GM12878 (cell line): ENCODE data around the gene LRRC61. TPM values are rescaled to one million over a fixed set of nuclear protein-coding genes. Genes with fewer than 3 reads are reported as not detected.

ENCODE experiments used
- ASH2L ChIP-seq: fragments of 300-600, 200-600 bp; sonication (generic); IDR thresholded peaks from 2 replicates; pipeline ENCODE4 v1.6.1; 2017; ENCODE audit warnings: low read depth, mild to moderate bottlenecking, borderline replicate concordance
- BCLAF1 ChIP-seq: fragments of 450-650 bp; IDR thresholded peaks from 2 replicates; pipeline ENCODE4 v1.6.1; 2017; ENCODE audit warnings: antibody characterized with exemption, mild to moderate bottlenecking, moderate library complexity
- CBX3 ChIP-seq: fragments of 200-600 bp; sonication (generic); IDR thresholded peaks from 2 replicates; pipeline ENCODE4 v1.6.1; 2016; ENCODE audit warnings: low read depth, borderline replicate concordance
- EP300 ChIP-seq, 2 experiments: fragments of 150-350 bp in 1 of 2; IDR thresholded peaks; 2 replicates each; pipeline ENCODE4 v1.6.1; 2011 to 2012; ENCODE audit warnings: low read depth in 2 of 2, low read length in 2 of 2, borderline replicate concordance in 1 of 2, improper control_type of control experiment in 1 of 2, inconsistent platforms in 1 of 2; ENCODE audit not compliant: control insufficient read depth in 1 of 2
- EZH2 ChIP-seq: IDR thresholded peaks from 2 replicates; pipeline ENCODE4 v1.6.1; 2012; ENCODE audit warnings: low read depth, mild to moderate bottlenecking, control low read depth, inconsistent platforms, low read length, borderline replicate concordance; ENCODE audit not compliant: control insufficient read depth
- MTA3 ChIP-seq: IDR thresholded peaks from 2 replicates; pipeline ENCODE4 v1.6.1; 2012; ENCODE audit warnings: low read length, inconsistent platforms, borderline replicate concordance
- MYC ChIP-seq: IDR thresholded peaks from 2 replicates; pipeline ENCODE4 v1.6.1; 2011; ENCODE audit warnings: mild to moderate bottlenecking, low read length, moderate library complexity, inconsistent platforms; ENCODE audit not compliant: insufficient read depth, insufficient replicate concordance, insufficient read length, severe bottlenecking
- NFYB ChIP-seq: IDR thresholded peaks from 2 replicates; pipeline ENCODE4 v1.6.1; 2011; ENCODE audit warnings: low read depth, mild to moderate bottlenecking, low read length, improper control_type of control experiment, moderate library complexity; ENCODE audit not compliant: insufficient read depth
- NR2F1 ChIP-seq: fragments of 450-650 bp; conservative IDR thresholded peaks from 2 replicates; pipeline ENCODE4 v1.6.1; 2017; ENCODE audit warnings: mild to moderate bottlenecking
- RAD21 ChIP-seq: IDR thresholded peaks from 2 replicates; pipeline ENCODE4 v1.6.1; 2011; ENCODE audit warnings: mild to moderate bottlenecking, low read depth, low read length, moderate library complexity; ENCODE audit not compliant: insufficient read depth
- SIX5 ChIP-seq: IDR thresholded peaks from 2 replicates; pipeline ENCODE4 v1.6.1; 2011; ENCODE audit warnings: mild to moderate bottlenecking, low read depth, low read length, moderate library complexity; ENCODE audit not compliant: severe bottlenecking
- SMC3 ChIP-seq: IDR thresholded peaks from 2 replicates; pipeline ENCODE4 v1.6.1; 2011; ENCODE audit warnings: low read length, improper control_type of control experiment, borderline replicate concordance
- SUPT20H ChIP-seq: IDR thresholded peaks from 2 replicates; pipeline ENCODE4 v1.6.1; 2011; ENCODE audit warnings: low read depth, mild to moderate bottlenecking, low read length, moderate library complexity, borderline replicate concordance; ENCODE audit not compliant: control insufficient read depth
- TBL1XR1 ChIP-seq: IDR thresholded peaks from 2 replicates; pipeline ENCODE4 v1.6.1; 2012; ENCODE audit warnings: low read depth, low read length, improper control_type of control experiment
- ZNF384 ChIP-seq: IDR thresholded peaks from 2 replicates; pipeline ENCODE4 v1.6.1; 2012; ENCODE audit warnings: low read depth, mild to moderate bottlenecking, low read length, improper control_type of control experiment, borderline replicate concordance
- polyA plus RNA-seq, 11 experiments: library from polyadenylated mRNA; depleted of rRNA in 4 of 11; unstranded in 6 of 11; stranded (reverse) in 5 of 11; fragments of >200 nt; fragmentation: Nextera tagmentation in 4 of 11; fragmentation: Illumina TruSeq in 1 of 11; extraction: Ambion mirVana in 4 of 11; extraction: Trizol in 1 of 11; gene quantifications; 1 replicate in 1 of 11; 2 replicates in 10 of 11; pipeline versions ENCODE4 v1.2.1 to v1.2.3, GENCODE V29; 2011 to 2016; ENCODE audit warnings: inconsistent platforms in 2 of 11, missing spikeins in 2 of 11, low read depth in 1 of 11
- total RNA-seq, 4 experiments: library from RNA; depleted of rRNA in 3 of 4; stranded (reverse); fragments of >200 nt in 3 of 4; fragmentation: Illumina TruSeq in 1 of 4; extraction: Trizol in 1 of 4; gene quantifications; 2 replicates each; pipeline versions ENCODE4 v1.2.1 to v1.2.3, GENCODE V29; 2013 to 2021
- TF ChIP-seq, protein P1 (sequence below): IDR thresholded peaks from 2 replicates; pipeline ENCODE4 v1.6.1; 2012; ENCODE audit warnings: mild to moderate bottlenecking, low read depth, low read length
- TF ChIP-seq, protein P2 (sequence below): fragments of 450-650 bp; IDR thresholded peaks from 2 replicates; pipeline ENCODE4 v1.6.1; 2018; ENCODE audit warnings: borderline replicate concordance, mild to moderate bottlenecking; ENCODE audit not compliant: partially characterized antibody

LRRC61 gene
- total and polyA plus RNA-seq, 10 of the 15 experiments (the other 5 are each of a cell fraction or from before 2014, with no cell fraction given), result 1.4 to 54.2 (median 21.8) TPM

GRCh38 chr7:150368884-150369747, 46.0 kb downstream of the LRRC61 start (continued):
- TF ChIP-seq, protein P1, sequence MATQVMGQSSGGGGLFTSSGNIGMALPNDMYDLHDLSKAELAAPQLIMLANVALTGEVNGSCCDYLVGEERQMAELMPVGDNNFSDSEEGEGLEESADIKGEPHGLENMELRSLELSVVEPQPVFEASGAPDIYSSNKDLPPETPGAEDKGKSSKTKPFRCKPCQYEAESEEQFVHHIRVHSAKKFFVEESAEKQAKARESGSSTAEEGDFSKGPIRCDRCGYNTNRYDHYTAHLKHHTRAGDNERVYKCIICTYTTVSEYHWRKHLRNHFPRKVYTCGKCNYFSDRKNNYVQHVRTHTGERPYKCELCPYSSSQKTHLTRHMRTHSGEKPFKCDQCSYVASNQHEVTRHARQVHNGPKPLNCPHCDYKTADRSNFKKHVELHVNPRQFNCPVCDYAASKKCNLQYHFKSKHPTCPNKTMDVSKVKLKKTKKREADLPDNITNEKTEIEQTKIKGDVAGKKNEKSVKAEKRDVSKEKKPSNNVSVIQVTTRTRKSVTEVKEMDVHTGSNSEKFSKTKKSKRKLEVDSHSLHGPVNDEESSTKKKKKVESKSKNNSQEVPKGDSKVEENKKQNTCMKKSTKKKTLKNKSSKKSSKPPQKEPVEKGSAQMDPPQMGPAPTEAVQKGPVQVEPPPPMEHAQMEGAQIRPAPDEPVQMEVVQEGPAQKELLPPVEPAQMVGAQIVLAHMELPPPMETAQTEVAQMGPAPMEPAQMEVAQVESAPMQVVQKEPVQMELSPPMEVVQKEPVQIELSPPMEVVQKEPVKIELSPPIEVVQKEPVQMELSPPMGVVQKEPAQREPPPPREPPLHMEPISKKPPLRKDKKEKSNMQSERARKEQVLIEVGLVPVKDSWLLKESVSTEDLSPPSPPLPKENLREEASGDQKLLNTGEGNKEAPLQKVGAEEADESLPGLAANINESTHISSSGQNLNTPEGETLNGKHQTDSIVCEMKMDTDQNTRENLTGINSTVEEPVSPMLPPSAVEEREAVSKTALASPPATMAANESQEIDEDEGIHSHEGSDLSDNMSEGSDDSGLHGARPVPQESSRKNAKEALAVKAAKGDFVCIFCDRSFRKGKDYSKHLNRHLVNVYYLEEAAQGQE, result no peak
- TF ChIP-seq MYC, result no peak
- TF ChIP-seq EP300 (IDR thresholded peaks at IDR 0.05; ENCODE audit: borderline replicate concordance in 1 of 2, control insufficient read depth in 1 of 2, low read depth in 2 of 2, low read length in 2 of 2), result 0 out of 4 replicates have a peak, but pooled peaks of 1 of the 2 experiments have one; percentile 39
- TF ChIP-seq SMC3, result no peak
- peak; percentile 62 for TF ChIP-seq NR2F1
- no peak for TF ChIP-seq RAD21
- TF ChIP-seq ASH2L, result no peak
- TF ChIP-seq SUPT20H, result no peak
- TF ChIP-seq, protein P2, sequence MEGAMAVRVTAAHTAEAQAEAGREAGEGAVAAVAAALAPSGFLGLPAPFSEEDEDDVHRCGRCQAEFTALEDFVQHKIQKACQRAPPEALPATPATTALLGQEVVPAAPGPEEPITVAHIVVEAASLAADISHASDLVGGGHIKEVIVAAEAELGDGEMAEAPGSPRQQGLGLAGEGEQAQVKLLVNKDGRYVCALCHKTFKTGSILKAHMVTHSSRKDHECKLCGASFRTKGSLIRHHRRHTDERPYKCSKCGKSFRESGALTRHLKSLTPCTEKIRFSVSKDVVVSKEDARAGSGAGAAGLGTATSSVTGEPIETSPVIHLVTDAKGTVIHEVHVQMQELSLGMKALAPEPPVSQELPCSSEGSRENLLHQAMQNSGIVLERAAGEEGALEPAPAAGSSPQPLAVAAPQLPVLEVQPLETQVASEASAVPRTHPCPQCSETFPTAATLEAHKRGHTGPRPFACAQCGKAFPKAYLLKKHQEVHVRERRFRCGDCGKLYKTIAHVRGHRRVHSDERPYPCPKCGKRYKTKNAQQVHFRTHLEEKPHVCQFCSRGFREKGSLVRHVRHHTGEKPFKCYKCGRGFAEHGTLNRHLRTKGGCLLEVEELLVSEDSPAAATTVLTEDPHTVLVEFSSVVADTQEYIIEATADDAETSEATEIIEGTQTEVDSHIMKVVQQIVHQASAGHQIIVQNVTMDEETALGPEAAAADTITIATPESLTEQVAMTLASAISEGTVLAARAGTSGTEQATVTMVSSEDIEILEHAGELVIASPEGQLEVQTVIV, result no peak
- TF ChIP-seq ZNF384, result no peak
- TF ChIP-seq CBX3, result no peak
- no peak; the same call in 1 of the 2 replicates for TF ChIP-seq MTA3
- no peak for TF ChIP-seq NFYB
- 0 out of 2 replicates have a peak, but pooled peaks have one; percentile 30 for TF ChIP-seq BCLAF1
- no peak for TF ChIP-seq TBL1XR1
- TF ChIP-seq SIX5, result no peak
- TF ChIP-seq EZH2, result no peak
